Measurements from ENCODE around the gene AGO4. TPM values are rescaled to one million over a fixed set of nuclear protein-coding genes. Genes with fewer than 3 reads are reported as not detected.

Gene AGO4
- total RNA-seq, 4 donors from 2014 or later, result 4.6 to 18.1 (median 7.5) TPM

DNA sequence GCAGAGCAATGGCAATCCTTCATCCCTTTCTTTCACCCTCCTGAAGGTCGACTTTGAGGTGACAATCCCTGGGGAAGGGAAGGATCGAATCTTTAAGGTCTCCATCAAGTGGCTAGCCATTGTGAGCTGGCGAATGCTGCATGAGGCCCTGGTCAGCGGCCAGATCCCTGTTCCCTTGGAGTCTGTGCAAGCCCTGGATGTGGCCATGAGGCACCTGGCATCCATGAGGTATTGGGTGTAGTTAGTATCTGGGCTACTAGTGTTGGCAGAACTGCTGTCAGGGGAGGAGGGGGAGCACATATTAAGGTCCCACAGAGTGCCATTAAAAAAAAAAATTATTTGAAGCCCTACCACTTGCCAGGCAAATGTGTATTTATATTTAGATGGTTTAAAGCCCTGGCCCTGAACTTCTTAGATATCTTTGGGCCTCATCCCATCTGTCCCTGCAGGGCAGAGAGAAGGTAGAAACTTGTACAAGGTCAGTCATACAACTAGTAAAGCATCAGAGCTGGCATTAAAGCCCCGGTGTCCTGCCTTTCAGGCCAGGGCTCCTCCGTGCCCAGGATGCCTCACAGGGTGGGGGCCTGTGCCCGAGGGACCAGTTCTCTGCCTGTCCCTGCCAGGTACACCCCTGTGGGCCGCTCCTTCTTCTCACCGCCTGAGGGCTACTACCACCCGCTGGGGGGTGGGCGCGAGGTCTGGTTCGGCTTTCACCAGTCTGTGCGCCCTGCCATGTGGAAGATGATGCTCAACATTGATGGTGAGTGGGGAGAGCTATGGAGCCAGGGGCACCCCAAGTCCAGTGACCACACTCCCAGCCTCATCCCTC is 85.4 kb downstream of the AGO4 start:
- 93 to 100% methylated on average over 2 of the region's 14 CpGs for WGBS, 2 donors
- H3K27ac ChIP-seq, result no peak overlapping the region
- intact Hi-C loops (cut with DNase I), result no loop called here
- H3K4me1 ChIP-seq, result no peaks in the 10 kb centered on the region
- no peaks in the 10 kb centered on the region for H3K27me3 ChIP-seq
- DNase-seq, result no peak
- TF ChIP-seq CTCF (IDR thresholded peaks at IDR 0.05), result no peak
- TF ChIP-seq POLR2A (IDR thresholded peaks at IDR 0.05), result no peak
- no peak overlapping the region for H3K4me3 ChIP-seq
- no peaks in the 10 kb centered on the region for H3K9me3 ChIP-seq
- peaks cover 12 to 98% (median 13%) of the 10 kb centered on the region in 3 donors for H3K36me3 ChIP-seq

DNA sequence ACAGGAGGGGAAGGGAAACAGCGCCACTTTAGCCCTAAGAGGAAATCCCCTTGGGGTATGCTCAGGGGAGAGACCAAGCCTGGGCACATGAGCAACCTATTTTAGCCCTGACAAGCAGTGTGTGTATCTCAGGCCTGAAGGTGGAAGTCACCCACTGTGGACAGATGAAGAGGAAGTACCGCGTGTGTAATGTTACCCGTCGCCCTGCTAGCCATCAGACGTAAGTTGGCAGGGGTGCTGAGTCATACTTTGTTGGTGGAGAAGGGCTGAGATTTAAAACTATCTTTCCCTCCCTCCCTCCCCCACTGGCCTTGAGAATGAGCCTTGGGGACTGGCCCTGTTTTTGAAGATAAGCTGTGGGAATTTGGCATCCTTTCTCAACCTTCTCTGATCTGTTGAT is 86.4 kb downstream of the AGO4 start:
- intact Hi-C loops (cut with DNase I), result no loop called here
- H3K4me1 ChIP-seq, result no peaks in the 10 kb centered on the region
- no peak for TF ChIP-seq POLR2A (IDR thresholded peaks at IDR 0.05)
- TF ChIP-seq CTCF (IDR thresholded peaks at IDR 0.05), result no peak
- 66 to 68% methylated on average over 6 of the region's 6 CpGs for WGBS, 2 donors
- H3K9me3 ChIP-seq, result no peaks in the 10 kb centered on the region
- DNase-seq, result peak; percentile 8
- H3K4me3 ChIP-seq, result no peak overlapping the region
- no peak overlapping the region for H3K27ac ChIP-seq
- H3K36me3 ChIP-seq, result peaks cover 12 to 98% (median 13%) of the 10 kb centered on the region in 3 donors
- H3K27me3 ChIP-seq, result no peaks in the 10 kb centered on the region

DNA sequence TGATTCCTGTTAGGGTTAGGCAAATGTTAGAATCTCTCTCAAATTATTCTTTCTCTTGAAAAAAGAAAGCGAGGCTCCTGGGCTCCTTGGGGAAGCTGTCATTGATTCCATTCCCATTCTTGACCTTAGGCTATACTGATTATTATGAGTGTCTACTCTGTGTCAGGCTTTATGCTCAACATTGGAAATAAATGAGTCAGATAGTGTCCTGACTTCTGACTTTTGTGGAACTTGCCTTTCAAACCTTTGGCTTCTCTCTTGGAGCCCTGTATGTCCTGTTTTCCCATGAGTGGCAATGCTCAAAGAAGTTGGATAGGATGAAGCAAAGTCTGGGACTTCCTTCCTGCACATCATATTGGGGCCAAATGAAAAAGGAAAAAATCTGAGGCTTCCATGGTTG is 86.8 kb downstream of the AGO4 start:
- Histone ChIP-seq H3K4me1 (no peaks in the 10 kb centered on the region), H3K9me3 (no peaks in the 10 kb centered on the region), H3K27me3 (no peaks in the 10 kb centered on the region), H3K36me3 (peaks cover 12 to 98% (median 13%) of the 10 kb centered on the region in 3 donors), H3K27ac (no peak overlapping the region), H3K4me3 (no peak overlapping the region)
- WGBS, 2 donors, result 94 to 100% methylated on average over 1 of the region's 1 CpG
- intact Hi-C loops (cut with DNase I), result no loop called here
- no peak for TF ChIP-seq POLR2A (IDR thresholded peaks at IDR 0.05)
- no peak for TF ChIP-seq CTCF (IDR thresholded peaks at IDR 0.05)
- DNase-seq, result no peak

DNA sequence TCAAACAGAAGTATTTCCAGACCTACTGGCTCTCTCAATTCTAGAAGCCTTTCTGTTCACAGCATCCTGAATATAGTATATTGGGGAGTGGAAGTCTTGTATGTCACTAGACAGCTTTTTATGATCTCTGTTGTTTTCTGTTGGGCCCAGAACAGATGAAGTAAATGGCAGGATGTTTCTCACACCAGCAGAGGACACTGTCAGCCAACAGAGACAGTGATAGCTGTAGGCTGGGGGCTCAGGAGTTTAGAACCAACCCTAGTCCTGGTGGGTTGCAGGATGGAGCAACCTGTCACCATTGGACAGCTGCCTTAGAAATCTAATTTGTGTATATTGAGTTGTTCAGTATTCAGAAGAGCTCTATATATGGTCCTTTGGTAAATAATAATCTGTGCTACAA is 92.1 kb downstream of the AGO4 start:
- DNase-seq, result no peak
- Histone ChIP-seq H3K4me1 (no peaks in the 10 kb centered on the region), H3K27ac (no peak overlapping the region), H3K36me3 (peaks cover 0 to 97% (median 0%) of the 10 kb centered on the region in 3 donors), H3K27me3 (no peaks in the 10 kb centered on the region), H3K9me3 (no peaks in the 10 kb centered on the region), H3K4me3 (no peak overlapping the region)
- intact Hi-C loops (cut with DNase I), result no loop called here
- TF ChIP-seq POLR2A (IDR thresholded peaks at IDR 0.05) (no peak), CTCF (IDR thresholded peaks at IDR 0.05) (no peak)

- H3K4me3 ChIP-seq, result no peak overlapping the region
- no peak for DNase-seq
- intact Hi-C loops (cut with DNase I), result no loop called here
- 91 to 94% methylated on average over 5 to 8 of the region's 9 CpGs for WGBS, 2 donors
- peaks cover 0 to 97% (median 0%) of the 10 kb centered on the region in 3 donors for H3K36me3 ChIP-seq
- no peaks in the 10 kb centered on the region for H3K4me1 ChIP-seq
- H3K9me3 ChIP-seq, result no peaks in the 10 kb centered on the region
- H3K27ac ChIP-seq, result no peak overlapping the region
- TF ChIP-seq POLR2A (IDR thresholded peaks at IDR 0.05) (no peak), CTCF (IDR thresholded peaks at IDR 0.05) (no peak)
- H3K27me3 ChIP-seq, result no peaks in the 10 kb centered on the region
Measured at GRCh38 chr1:35901235-35901634, 93.4 kb downstream of the AGO4 start.
